Body of pancreas (tissue), 4 donors: ENCODE results near the gene CNPPD1.

Experiments
- CTCF ChIP-seq, 7 experiments: fragments of 450-650 bp in 4 of 7; fragments of 200-600 bp in 3 of 7; sonication (generic) in 3 of 7; IDR thresholded peaks; one replicate each; pipeline ENCODE4 v1.5.1; 2016 to 2019; ENCODE audit warnings: antibody characterized with exemption in 7 of 7
- POLR2A ChIP-seq, 3 donors: fragments of 450-650 bp; IDR thresholded peaks; one replicate each; pipeline ENCODE4 v1.6.1; 2016; ENCODE audit warnings: antibody characterized with exemption in 3 of 3, mild to moderate bottlenecking in 2 of 3

GRCh38 chr2:219214141-219214540 is 37.4 kb upstream of the CNPPD1 start:
- TF ChIP-seq CTCF (IDR thresholded peaks at IDR 0.05): no peak
- TF ChIP-seq POLR2A (IDR thresholded peaks at IDR 0.05): no peak
